MM.1S (cell line): ENCODE measurements around the gene MMD.

Experiments used
- CTCF ChIP-seq: fragments of 300-600 bp; sonication (generic); IDR thresholded peaks from 2 replicates; pipeline ENCODE4 v1.5.1; 2016; ENCODE audit warnings: antibody characterized with exemption, low read length, mixed read lengths
- EZH2 ChIP-seq: fragments of 300-600 bp; sonication (generic); optimal IDR thresholded peaks from 2 replicates; pipeline ENCODE3; 2017; ENCODE audit warnings: low read depth, mild to moderate bottlenecking, antibody characterized with exemption, low read length, mixed read lengths
- EZH2phosphoT487 ChIP-seq: fragments of 300-600 bp; sonication (generic); IDR thresholded peaks from 2 replicates; pipeline ENCODE4 v1.6.1; 2018; ENCODE audit warnings: antibody characterized with exemption, low read length

DNA sequence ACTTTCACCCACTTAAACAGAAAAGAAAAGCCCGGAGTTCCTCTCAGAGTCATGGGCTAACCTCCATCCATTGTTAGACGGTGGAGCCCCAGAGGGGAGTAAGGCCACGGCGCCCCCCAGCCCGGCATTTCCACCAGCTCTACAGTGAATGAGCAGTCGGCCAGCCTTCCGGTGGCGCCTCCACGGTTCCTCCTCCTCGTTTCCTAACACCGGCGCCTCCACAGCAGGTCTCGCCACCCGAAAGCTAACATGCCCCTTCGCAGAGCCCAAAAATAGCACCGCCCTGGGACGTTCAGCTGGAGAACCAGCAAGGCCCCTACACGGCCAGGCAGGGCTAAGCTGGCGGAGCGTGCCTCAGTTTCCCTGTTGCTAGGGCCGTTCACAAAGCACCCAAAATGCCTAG lies 858 bp downstream of the MMD start:
- TF ChIP-seq CTCF (no peak), EZH2 (no peak), EZH2phosphoT487 (no peak)
